ENCODE results near the gene ADGRG3.

DNA sequence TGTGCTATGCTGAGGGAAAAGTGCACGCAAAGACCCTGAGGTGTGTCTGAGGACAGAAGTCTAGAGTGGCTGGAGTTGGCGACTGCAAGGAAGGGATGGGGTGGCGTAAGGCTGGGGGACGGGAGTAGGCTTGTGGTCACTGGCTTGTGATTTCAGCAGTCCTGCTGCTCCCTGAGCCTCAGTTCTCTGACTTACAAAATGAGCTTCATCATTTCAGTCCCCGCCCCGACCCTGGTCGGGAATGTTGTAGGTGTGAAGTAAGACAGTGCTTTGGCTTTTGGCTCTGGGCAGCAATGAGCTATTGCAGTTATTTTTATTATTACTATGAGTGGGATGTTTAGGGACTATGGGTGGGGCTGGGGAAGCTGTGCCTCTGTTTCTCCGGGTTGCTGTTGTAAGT lies 31.1 kb upstream of the ADGRG3 start:
- TF ChIP-seq POLR2AphosphoS5 (IDR thresholded peaks at IDR 0.05) (no peak), CTCF (IDR thresholded peaks at IDR 0.05) (no peak), POLR2A (IDR thresholded peaks at IDR 0.05) (no peak), EP300 (IDR thresholded peaks at IDR 0.05) (no peak)

Measured in stomach (tissue), 4 donors.